ENCODE measurements around the gene COX7A2L.
"Not testable (repeated sequence)": the region's sequence is repeated elsewhere in the genome, so short reads cannot be mapped to it uniquely, and the experiment has no call there.

The COX7A2L gene

GRCh38 chr2:42338567-42339190 is 22.3 kb downstream of the COX7A2L start:
- no peak for DNase-seq

- DNase-seq: no peak
Observed at GRCh38 chr2:42337846-42338566, 23.0 kb downstream of the COX7A2L start.

GRCh38 chr2:42337356-42337820 is 23.6 kb downstream of the COX7A2L start:
- DNase-seq: no peak

GRCh38 chr2:42336361-42336965 is 24.6 kb downstream of the COX7A2L start:
- no peak for DNase-seq

GRCh38 chr2:42335514-42336104 is 25.4 kb downstream of the COX7A2L start:
- DNase-seq: no peak

GRCh38 chr2:42334865-42335264 is 26.2 kb downstream of the COX7A2L start:
- not testable (repeated sequence) for DNase-seq

DNA sequence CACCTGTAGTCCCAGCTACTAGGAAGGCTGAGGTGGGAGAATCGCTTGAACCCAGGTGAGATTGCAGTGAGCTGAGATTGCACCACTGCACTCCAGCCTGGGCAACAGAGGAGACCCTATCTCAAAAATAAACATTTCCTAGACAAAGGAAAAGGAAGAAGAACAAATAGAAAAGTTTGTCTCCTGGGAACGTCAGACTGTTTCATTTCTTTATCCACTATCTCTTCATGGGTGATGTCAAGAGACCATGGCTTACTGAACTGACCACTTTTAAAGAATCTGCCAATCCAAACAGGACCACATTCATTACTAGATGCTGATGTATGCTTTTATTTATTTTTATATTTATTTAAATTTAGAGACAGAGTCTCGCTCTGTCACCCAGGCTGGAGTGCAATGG is 26.8 kb downstream of the COX7A2L start:
- no peak for DNase-seq

GRCh38 chr2:42333579-42333978 is 27.4 kb downstream of the COX7A2L start:
- no peak for DNase-seq

DNA sequence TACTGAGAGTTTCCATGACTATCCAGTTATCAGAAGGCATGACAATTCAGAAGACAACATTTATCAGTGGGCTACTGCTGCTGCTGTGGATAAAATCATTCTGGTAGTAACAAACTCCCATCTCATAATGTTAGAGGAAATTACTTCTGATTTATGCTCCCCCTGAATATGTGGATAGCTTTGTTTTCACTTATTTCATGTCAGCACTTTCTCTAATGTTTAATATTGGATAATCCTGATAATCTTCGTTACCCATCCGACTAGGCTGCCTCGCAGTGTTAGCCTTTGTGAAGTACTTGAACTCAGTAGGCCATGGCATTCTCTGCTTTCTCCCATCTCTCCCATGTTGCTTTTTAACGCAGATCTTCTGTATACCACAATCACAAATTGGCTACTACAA is 28.4 kb downstream of the COX7A2L start:
- no peak for DNase-seq

DNA sequence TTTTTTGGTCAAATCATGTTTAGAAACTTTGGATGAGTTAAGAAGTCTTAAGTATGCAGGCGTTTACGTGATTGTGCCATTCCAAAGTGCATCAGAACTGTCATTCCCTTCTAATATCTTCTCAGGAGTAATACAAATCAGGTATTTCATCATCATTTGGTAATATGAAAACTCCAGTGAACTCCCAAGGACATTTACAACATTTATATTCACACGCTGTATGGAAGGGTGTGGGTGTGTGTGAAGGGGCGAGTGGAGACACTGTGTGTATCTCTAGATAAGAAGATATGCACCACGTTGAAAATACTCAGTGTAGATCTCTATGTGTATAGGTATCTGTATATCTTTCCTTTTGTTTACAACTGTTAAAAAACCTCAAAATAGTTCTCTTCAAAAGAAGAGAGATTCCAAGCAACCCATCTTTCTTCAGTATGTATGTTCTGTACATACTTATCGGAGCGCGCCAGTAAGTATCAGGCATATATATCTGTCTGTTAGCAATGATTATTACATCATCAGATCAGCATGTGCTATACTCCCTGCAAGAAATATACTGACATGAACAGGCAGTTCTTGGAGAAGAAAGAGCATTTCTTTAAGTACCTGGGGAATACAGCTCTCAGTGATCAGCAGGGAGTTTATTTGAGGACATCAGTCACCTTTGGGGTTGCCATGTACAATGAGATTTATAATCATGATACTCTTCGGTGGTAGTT is 29.3 kb downstream of the COX7A2L start:
- no peak for DNase-seq

DNA sequence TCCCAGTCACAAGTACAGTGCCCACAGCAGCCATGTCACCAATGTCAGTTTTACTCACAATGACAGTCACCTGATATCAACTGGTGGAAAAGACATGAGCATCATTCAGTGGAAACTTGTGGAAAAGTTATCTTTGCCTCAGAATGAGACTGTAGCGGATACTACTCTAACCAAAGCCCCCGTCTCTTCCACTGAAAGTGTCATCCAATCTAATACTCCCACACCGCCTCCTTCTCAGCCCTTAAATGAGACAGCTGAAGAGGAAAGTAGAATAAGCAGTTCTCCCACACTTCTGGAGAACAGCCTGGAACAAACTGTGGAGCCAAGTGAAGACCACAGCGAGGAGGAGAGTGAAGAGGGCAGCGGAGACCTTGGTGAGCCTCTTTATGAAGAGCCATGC is 31.3 kb downstream of the COX7A2L start:
- no peak for DNase-seq

GRCh38 chr2:42328923-42329322 is 32.1 kb downstream of the COX7A2L start:
- DNase-seq: no peak

DNA sequence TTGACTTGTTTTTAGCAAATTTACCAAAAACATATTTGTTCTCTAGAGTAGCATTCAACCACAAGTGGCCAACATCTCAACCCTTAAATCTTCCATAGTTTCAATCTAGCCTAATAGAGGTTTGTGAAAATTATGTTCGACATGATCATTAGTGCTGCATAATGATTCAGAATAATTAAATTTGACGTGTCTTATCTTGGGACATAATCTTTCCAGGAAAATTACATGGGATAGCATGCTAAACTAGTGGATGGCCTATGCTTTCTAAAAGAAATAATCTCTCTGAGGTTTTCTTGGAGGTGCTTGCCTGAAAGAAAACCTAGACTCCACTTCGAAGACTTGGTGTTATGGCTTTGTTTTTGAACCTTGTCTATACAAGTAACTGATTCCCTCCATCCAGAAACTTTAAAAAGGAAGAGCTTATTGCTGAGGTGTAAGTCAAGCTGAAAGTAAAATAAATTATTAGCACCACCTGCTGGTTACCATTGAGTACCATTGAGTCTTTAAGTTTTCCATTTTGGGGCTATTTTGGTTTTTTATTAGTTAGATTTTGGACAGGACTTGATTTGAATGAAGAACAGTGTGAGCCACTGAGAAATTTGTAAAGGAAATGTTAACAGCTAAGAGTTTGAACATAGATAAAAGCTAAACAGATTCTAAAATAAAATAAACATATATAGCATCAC is 32.7 kb downstream of the COX7A2L start:
- DNase-seq: peak in 1 of 2 donors; percentile 46

DNA sequence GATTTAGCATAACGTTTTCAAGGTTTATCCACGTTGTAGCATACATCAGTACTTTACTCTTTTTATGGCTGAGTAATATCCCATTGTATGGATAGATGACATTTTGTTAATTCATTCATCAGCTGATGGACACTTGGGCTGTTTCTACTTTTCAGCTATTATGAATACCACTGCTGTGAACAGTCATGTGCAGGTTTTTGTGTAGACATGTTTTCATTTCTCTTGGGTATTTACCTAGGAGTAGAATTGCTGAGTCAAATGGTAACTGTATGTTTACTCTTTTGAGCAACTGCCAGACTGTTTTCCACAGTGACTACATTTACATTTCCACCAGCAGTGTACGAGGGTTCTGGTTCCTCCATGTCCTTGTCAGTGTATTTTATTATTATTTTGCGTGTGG is 33.9 kb downstream of the COX7A2L start:
- DNase-seq: no peak

DNA sequence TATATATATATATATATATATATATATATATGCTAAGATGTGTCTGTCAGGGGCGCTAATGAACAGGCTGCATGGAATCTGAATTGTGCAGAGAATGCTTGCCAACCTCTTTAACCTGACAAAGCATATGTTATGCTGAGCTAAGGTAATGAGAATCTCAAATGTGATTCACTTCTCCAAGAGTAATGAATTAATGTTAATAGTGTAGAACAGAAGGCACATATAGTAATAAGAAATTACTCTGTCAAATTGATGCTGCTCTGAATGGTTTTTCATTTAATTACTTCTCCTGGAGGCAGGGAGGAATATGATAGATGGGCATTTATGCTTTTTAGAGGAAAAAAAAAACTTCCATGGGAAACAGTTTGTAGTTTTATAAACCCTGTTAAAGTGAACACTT is 35.4 kb downstream of the COX7A2L start:
- no peak for DNase-seq

GRCh38 chr2:42324949-42325348 is 36.1 kb downstream of the COX7A2L start:
- no peak for DNase-seq

DNA sequence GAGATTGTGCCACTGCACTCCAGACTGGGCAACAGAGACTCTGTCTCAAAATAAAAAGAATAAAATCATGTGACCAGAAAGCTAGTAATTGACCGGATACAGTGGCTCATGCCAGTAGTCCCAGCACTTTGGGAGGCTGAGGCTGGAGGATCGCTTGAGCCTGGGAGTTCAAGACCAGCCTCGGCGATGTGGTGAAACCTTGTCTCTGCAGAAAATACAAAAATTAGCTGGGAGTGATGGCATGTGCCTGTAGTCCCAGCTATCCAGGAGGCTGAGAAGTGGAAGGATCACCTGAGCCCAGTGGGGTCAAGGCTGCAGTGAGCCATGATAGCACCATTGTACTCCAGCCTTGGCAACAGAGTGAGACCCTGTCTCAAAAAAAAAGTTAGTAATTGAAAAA is 36.8 kb downstream of the COX7A2L start:
- DNase-seq: no peak

- peak in 1 of 2 donors; percentile 18 for DNase-seq
Observed at GRCh38 chr2:42321452-42322064, 39.5 kb downstream of the COX7A2L start.

- no peak for DNase-seq
Observed at GRCh38 chr2:42319265-42319664, 41.8 kb downstream of the COX7A2L start.

GRCh38 chr2:42317945-42318344 is 43.1 kb downstream of the COX7A2L start:
- DNase-seq: no peak

DNA sequence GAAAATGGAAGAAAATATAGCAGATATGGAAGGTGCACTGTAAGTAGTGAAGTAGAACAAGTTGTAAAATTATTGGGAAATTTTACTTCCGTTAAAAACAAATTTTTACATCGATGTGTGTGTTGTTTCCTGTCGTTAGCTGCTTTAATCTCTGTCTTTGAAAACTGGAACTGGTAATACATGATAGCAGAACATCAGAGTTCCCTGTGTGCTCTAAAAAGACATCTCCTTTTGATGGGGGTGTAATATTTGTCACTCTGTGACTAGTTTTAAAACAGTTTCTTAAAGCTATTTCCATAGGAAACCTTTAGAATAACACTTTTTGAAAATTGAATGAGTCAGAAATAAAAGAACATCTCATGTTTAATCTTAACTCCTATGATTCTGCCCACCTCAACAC is 43.5 kb downstream of the COX7A2L start:
- DNase-seq: no peak

DNA sequence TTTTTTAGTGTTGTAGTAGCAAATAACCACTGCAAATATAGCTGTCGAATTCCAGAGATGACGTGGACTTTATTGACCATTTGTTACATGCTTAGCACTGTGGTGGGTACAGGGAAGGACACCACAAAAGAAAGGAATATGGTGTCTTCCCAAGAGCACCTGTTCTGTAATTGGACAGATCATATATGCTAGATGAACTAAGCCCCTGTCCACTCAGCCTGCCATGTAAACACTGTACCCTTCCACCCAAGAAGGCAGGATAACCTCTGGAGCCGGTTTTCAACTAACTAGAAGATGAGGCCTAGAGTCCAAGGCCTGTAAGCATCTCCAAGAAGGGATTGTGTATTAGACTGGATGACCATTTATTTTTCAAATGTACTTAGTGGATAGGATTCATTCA is 44.1 kb downstream of the COX7A2L start:
- DNase-seq: no peak
